Activated CD4-positive, alpha-beta memory T cell treated with anti-CD3 and anti-CD28 coated beads for 36 hours (primary cell): ENCODE measurements around the gene SH3GLB2. TPM values are rescaled to one million over a fixed set of nuclear protein-coding genes. Genes with fewer than 3 reads are reported as not detected.
"Not testable (repeated sequence)": the region's sequence is repeated elsewhere in the genome, so short reads cannot be mapped to it uniquely, and the experiment has no call there.

ENCODE experiments used
- CTCF ChIA-PET: fragments of 350-600 bp; sonication (Branson Sonifier 250); formaldehyde crosslinking; loops from one replicate; lab custom pipeline; 2021; ENCODE audit warnings: antibody characterized with exemption, inconsistent platforms; lab: Charles Lee
- POLR2A ChIA-PET: fragments of 350-600 bp; sonication (Branson Sonifier 250); formaldehyde crosslinking; loops from one replicate; lab custom pipeline; 2021; ENCODE audit warnings: antibody characterized with exemption; lab: Charles Lee
- DNase-seq: peaks from one replicate; pipeline ENCODE4 v3.0.0-alpha.2; 2020
- H3K27ac Mint-ChIP-seq: one replicate; pipeline ENCODE4 v1.8.0; 2021; ENCODE audit warnings: mixed read lengths
- H3K27me3 Mint-ChIP-seq: one replicate; pipeline ENCODE4 v1.8.0; 2021; ENCODE audit warnings: mixed read lengths
- H3K36me3 Mint-ChIP-seq: one replicate; pipeline ENCODE4 v1.8.0; 2021; ENCODE audit warnings: mixed read lengths
- H3K4me1 Mint-ChIP-seq: one replicate; pipeline ENCODE4 v1.8.0; 2021; ENCODE audit warnings: low read depth, mixed read lengths
- H3K4me3 Mint-ChIP-seq: one replicate; pipeline ENCODE4 v1.8.0; 2021; ENCODE audit warnings: mild to moderate bottlenecking, mixed read lengths
- H3K9me3 Mint-ChIP-seq: one replicate; pipeline ENCODE4 v1.8.0; 2021; ENCODE audit warnings: mixed read lengths
- intact Hi-C: fragments of 100-400 bp; cut with micrococcal nuclease; formaldehyde crosslinking; loops from one replicate; pipeline ENCODE4 v1.15.1; 2023
- total RNA-seq, 2 experiments: library from RNA; stranded (reverse); gene quantifications; one replicate each; pipeline ENCODE4 v1.2.3, GENCODE V29; 2021

Gene SH3GLB2
- total RNA-seq, 2 experiments from 2014 or later = 59.5 to 62.3 TPM

- Mint-ChIP-seq H3K36me3 (peaks cover 6% of the 10 kb centered on the region), H3K4me1 (peaks cover 26% of the 10 kb centered on the region), H3K9me3 (no peaks in the 10 kb centered on the region), H3K27ac (no peak overlapping the region), H3K4me3 (no peak overlapping the region), H3K27me3 (no peaks in the 10 kb centered on the region)
- intact Hi-C loops = no loop called here
- no peak for DNase-seq
- POLR2A ChIA-PET = no interaction called here
- CTCF ChIA-PET = no interaction called here
These were observed 12.0 kb upstream of the SH3GLB2 start for GRCh38 chr9:129040113-129040643.

- intact Hi-C loops = loop anchor here (10.0 kb wide), 1 partner anchor 763 kb away; the partner anchor contains the start of genes GOLGA2 and SWI5
- H3K4me1 Mint-ChIP-seq = peaks cover 26% of the 10 kb centered on the region
- DNase-seq = no peak
- no peaks in the 10 kb centered on the region for H3K27me3 Mint-ChIP-seq
- H3K36me3 Mint-ChIP-seq = peaks cover 3% of the 10 kb centered on the region
- H3K9me3 Mint-ChIP-seq = no peaks in the 10 kb centered on the region
- ChIA-PET POLR2A (interaction anchor here (0.6 kb wide), 1 partner anchor 362 kb away, joined by 4 read pairs; no protein-coding TSS in a partner anchor), CTCF (interaction anchor here (2.2 kb wide), 1 partner anchor 10 kb away, joined by 7 read pairs; the partner anchor contains the start of gene SH3GLB2)
- no peak overlapping the region for H3K27ac Mint-ChIP-seq
- H3K4me3 Mint-ChIP-seq = peak overlapping the region; percentile 98
These were observed 10.2 kb upstream of the SH3GLB2 start for GRCh38 chr9:129038109-129038852.

- Mint-ChIP-seq H3K27ac (no peak overlapping the region), H3K4me1 (peaks cover 26% of the 10 kb centered on the region), H3K36me3 (peaks cover 3% of the 10 kb centered on the region), H3K27me3 (no peaks in the 10 kb centered on the region), H3K4me3 (peak overlapping the region; percentile 98), H3K9me3 (no peaks in the 10 kb centered on the region)
- ChIA-PET CTCF (interaction anchor here (2.2 kb wide), 1 partner anchor 10 kb away, joined by 7 read pairs; the partner anchor contains the start of gene SH3GLB2), POLR2A (interaction anchor here (0.6 kb wide), 1 partner anchor 361 kb away, joined by 4 read pairs; no protein-coding TSS in a partner anchor)
- no peak for DNase-seq
- intact Hi-C loops = loop anchor here (2.0 to 10.0 kb wide), 4 partner anchors 73 to 763 kb away; partner anchors contain the start of genes CRAT, GOLGA2, KYAT1 and NTMT1
These were observed 9.6 kb upstream of the SH3GLB2 start for GRCh38 chr9:129037767-129038098.

GRCh38 chr9:129036923-129037766, 9.0 kb upstream of the SH3GLB2 start:
- Mint-ChIP-seq H3K27me3 (no peaks in the 10 kb centered on the region), H3K4me1 (peaks cover 26% of the 10 kb centered on the region), H3K4me3 (peak overlapping the region; percentile 98), H3K36me3 (no peaks in the 10 kb centered on the region), H3K27ac (peak overlapping the region; percentile 19), H3K9me3 (no peaks in the 10 kb centered on the region)
- peak; percentile 13 for DNase-seq
- ChIA-PET POLR2A (interaction anchor here (0.6 to 1.4 kb wide), 4 partner anchors 10 to 487 kb away, joined by 3 to 4 read pairs (median 4); partner anchors contain the start of genes CRAT, PTPA and SH3GLB2), CTCF (interaction anchor here (1.0 kb wide), 1 partner anchor 106 kb away, joined by 3 read pairs; no protein-coding TSS in a partner anchor)
- intact Hi-C loops = loop anchor here (1.0 to 10.0 kb wide), 6 partner anchors 9 to 762 kb away; partner anchors contain the start of genes CRAT, DOLPP1, GOLGA2 and KYAT1

GRCh38 chr9:129036241-129036922, 8.3 kb upstream of the SH3GLB2 start, which contains the start of gene MIGA2:
MIGA2 (plus strand) TSS chr9:129036626; CDS start chr9:129040595, 3,969 bp downstream.
- ChIA-PET POLR2A (interaction anchor here (1.0 to 1.4 kb wide), 4 partner anchors 9 to 486 kb away, joined by 3 to 4 read pairs (median 4); partner anchors contain the start of genes CRAT, PTPA, SH3GLB2 and ZDHHC12), CTCF (interaction anchor here (1.0 kb wide), 1 partner anchor 107 kb away, joined by 3 read pairs; no protein-coding TSS in a partner anchor)
- no peaks in the 10 kb centered on the region for H3K27me3 Mint-ChIP-seq
- peak within 1 kb of the TSS; percentile 19 for H3K27ac Mint-ChIP-seq
- no peaks in the 10 kb centered on the region for H3K9me3 Mint-ChIP-seq
- peak within 1 kb of the TSS; percentile 98 for H3K4me3 Mint-ChIP-seq
- DNase-seq = peak; percentile 97
- no peaks in the 10 kb centered on the region for H3K36me3 Mint-ChIP-seq
- intact Hi-C loops = loop anchor here (1.0 to 10.0 kb wide), 6 partner anchors 8 to 762 kb away; partner anchors contain the start of genes CRAT, DOLPP1, GOLGA2 and KYAT1
- H3K4me1 Mint-ChIP-seq = peaks cover 26% of the 10 kb centered on the region

- Mint-ChIP-seq H3K27ac (peak overlapping the region; percentile 19), H3K4me1 (peaks cover 26% of the 10 kb centered on the region), H3K4me3 (peak overlapping the region; percentile 98)
- intact Hi-C loops = loop anchor here (1.0 to 10.0 kb wide), 6 partner anchors 8 to 761 kb away; partner anchors contain the start of genes CRAT, DOLPP1, GOLGA2 and KYAT1
- DNase-seq, H3K9me3 Mint-ChIP-seq, H3K36me3 Mint-ChIP-seq, H3K27me3 Mint-ChIP-seq: not testable (repeated sequence)
- CTCF ChIA-PET = interaction anchor here (1.0 kb wide), 1 partner anchor 107 kb away, joined by 3 read pairs; no protein-coding TSS in a partner anchor
- POLR2A ChIA-PET = interaction anchor here (1.0 to 1.4 kb wide), 4 partner anchors 8 to 486 kb away, joined by 3 to 4 read pairs (median 4); partner anchors contain the start of genes CRAT, PTPA, SH3GLB2 and ZDHHC12
These were observed 7.7 kb upstream of the SH3GLB2 start for GRCh38 chr9:129035838-129036237.

GRCh38 chr9:129033216-129033615, 5.1 kb upstream of the SH3GLB2 start:
- no peaks in the 10 kb centered on the region for H3K27me3 Mint-ChIP-seq
- peaks cover 23% of the 10 kb centered on the region for H3K4me1 Mint-ChIP-seq
- no peak overlapping the region for H3K27ac Mint-ChIP-seq
- ChIA-PET POLR2A (no interaction called here), CTCF (no interaction called here)
- no peaks in the 10 kb centered on the region for H3K36me3 Mint-ChIP-seq
- intact Hi-C loops = loop anchor here (10.0 kb wide), 1 partner anchor 758 kb away; the partner anchor contains the start of genes GOLGA2 and SWI5
- no peaks in the 10 kb centered on the region for H3K9me3 Mint-ChIP-seq
- no peak overlapping the region for H3K4me3 Mint-ChIP-seq
- DNase-seq = no peak

GRCh38 chr9:129032541-129033159, 4.5 kb upstream of the SH3GLB2 start:
- CTCF ChIA-PET = no interaction called here
- Mint-ChIP-seq H3K9me3 (no peaks in the 10 kb centered on the region), H3K4me1 (peaks cover 18% of the 10 kb centered on the region), H3K36me3 (no peaks in the 10 kb centered on the region), H3K27ac (no peak overlapping the region), H3K4me3 (no peak overlapping the region), H3K27me3 (no peaks in the 10 kb centered on the region)
- no peak for DNase-seq
- POLR2A ChIA-PET = no interaction called here
- intact Hi-C loops = loop anchor here (10.0 kb wide), 1 partner anchor 758 kb away; the partner anchor contains the start of genes GOLGA2 and SWI5

- intact Hi-C loops = loop anchor here (10.0 kb wide), 1 partner anchor 757 kb away; the partner anchor contains the start of genes GOLGA2 and SWI5
- DNase-seq = no peak
- H3K27ac Mint-ChIP-seq = no peak overlapping the region
- POLR2A ChIA-PET = interaction anchor here (0.7 kb wide), 1 partner anchor 481 kb away, joined by 3 read pairs; no protein-coding TSS in a partner anchor
- H3K4me3 Mint-ChIP-seq = no peak overlapping the region
- peaks cover 16% of the 10 kb centered on the region for H3K4me1 Mint-ChIP-seq
- H3K36me3 Mint-ChIP-seq = no peaks in the 10 kb centered on the region
- CTCF ChIA-PET = no interaction called here
- H3K9me3 Mint-ChIP-seq = no peaks in the 10 kb centered on the region
- no peaks in the 10 kb centered on the region for H3K27me3 Mint-ChIP-seq
These were observed 3.4 kb upstream of the SH3GLB2 start for GRCh38 chr9:129031514-129031913.

GRCh38 chr9:129030191-129030590, 2.1 kb upstream of the SH3GLB2 start:
- H3K27me3 Mint-ChIP-seq = no peaks in the 10 kb centered on the region
- DNase-seq = no peak
- peak overlapping the region; percentile 25 for H3K27ac Mint-ChIP-seq
- ChIA-PET CTCF (interaction anchor here (1.1 to 2.2 kb wide), 3 partner anchors 51 to 479 kb away, joined by 3 to 5 read pairs (median 4); partner anchors contain the start of gene DOLPP1), POLR2A (no interaction called here)
- no peaks in the 10 kb centered on the region for H3K9me3 Mint-ChIP-seq
- H3K36me3 Mint-ChIP-seq = no peaks in the 10 kb centered on the region
- intact Hi-C loops = loop anchor here (10.0 kb wide), 1 partner anchor 755 kb away; the partner anchor contains the start of genes GOLGA2 and SWI5
- H3K4me3 Mint-ChIP-seq = no peak overlapping the region
- H3K4me1 Mint-ChIP-seq = peaks cover 19% of the 10 kb centered on the region
